GM15510 (cell line): Measurements from ENCODE around the gene PLEKHG4B.

Source experiments
- POLR2A ChIP-seq: IDR thresholded peaks from 3 replicates; pipeline ENCODE4 v1.6.1; 2011; ENCODE audit warnings: borderline replicate concordance; ENCODE audit not compliant: insufficient read length; ENCODE audit errors: extremely low read depth

The PLEKHG4B gene

GRCh38 chr5:73768-74502 is 18.0 kb upstream of the PLEKHG4B start:
- TF ChIP-seq POLR2A: no peak

- TF ChIP-seq POLR2A: no peak
Measured at GRCh38 chr5:74503-75109, 17.4 kb upstream of the PLEKHG4B start.

GRCh38 chr5:75331-76320 is 16.3 kb upstream of the PLEKHG4B start:
- TF ChIP-seq POLR2A: no peak

- TF ChIP-seq POLR2A: no peak
Measured at GRCh38 chr5:76358-77169, 15.4 kb upstream of the PLEKHG4B start.

GRCh38 chr5:77170-77501 is 14.8 kb upstream of the PLEKHG4B start:
- TF ChIP-seq POLR2A: no peak

GRCh38 chr5:77546-77945 is 14.4 kb upstream of the PLEKHG4B start:
- no peak for TF ChIP-seq POLR2A

- no peak for TF ChIP-seq POLR2A
Measured at GRCh38 chr5:77957-78804, 13.8 kb upstream of the PLEKHG4B start.

- no peak for TF ChIP-seq POLR2A
Measured at GRCh38 chr5:78805-79149, 13.2 kb upstream of the PLEKHG4B start.

GRCh38 chr5:79263-79662 is 12.7 kb upstream of the PLEKHG4B start:
- no peak for TF ChIP-seq POLR2A

- TF ChIP-seq POLR2A: no peak
Measured at GRCh38 chr5:79821-80220, 12.1 kb upstream of the PLEKHG4B start.

- no peak for TF ChIP-seq POLR2A
Measured at GRCh38 chr5:81391-82021, 10.5 kb upstream of the PLEKHG4B start.

GRCh38 chr5:82097-82496 is 9.9 kb upstream of the PLEKHG4B start:
- TF ChIP-seq POLR2A: no peak

- TF ChIP-seq POLR2A: no peak
Measured at GRCh38 chr5:82570-82969, 9.4 kb upstream of the PLEKHG4B start.

- TF ChIP-seq POLR2A: no peak
Measured at GRCh38 chr5:83029-83428, 8.9 kb upstream of the PLEKHG4B start.

GRCh38 chr5:85334-85995 is 6.5 kb upstream of the PLEKHG4B start:
- no peak for TF ChIP-seq POLR2A
